ENCODE data around the gene CRABP1.

The CRABP1 gene

DNA sequence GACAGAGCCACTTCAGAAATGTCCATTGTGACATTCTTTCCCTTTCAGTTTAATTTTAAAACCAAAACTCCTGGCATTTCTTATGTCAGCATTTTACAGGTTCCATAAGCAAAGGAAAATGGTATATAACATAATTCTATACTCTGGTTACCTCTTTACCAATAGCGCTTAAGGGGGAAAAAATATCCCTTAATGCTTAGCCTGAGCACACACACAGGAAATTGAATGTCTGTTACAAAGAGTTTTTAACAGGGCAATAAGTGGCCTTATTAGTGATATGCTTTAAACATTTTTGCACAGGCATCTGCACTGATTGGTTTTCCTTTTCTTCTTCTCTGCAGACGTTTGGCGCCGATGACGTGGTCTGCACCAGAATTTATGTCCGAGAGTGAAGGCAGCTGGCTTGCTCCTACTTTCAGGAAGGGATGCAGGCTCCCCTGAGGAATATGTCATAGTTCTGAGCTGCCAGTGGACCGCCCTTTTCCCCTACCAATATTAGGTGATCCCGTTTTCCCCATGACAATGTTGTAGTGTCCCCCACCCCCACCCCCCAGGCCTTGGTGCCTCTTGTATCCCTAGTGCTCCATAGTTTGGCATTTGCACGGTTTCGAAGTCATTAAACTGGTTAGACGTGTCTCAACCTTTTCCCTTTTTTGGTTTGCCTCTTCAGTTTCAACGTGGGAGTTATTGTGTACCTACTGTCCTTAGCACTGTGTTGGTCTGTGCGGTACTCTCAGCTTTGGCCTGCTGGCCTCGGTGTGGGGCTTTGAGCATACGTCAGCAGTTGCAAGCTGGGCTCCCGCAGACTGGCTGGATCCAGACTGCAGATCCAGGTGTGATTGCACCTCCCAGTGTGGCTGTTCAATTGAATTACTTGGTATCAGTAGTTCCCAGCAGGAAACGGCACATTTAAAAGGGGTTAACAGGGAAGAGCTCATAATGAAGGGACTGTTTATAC, 7.7 kb downstream of the CRABP1 start:
- no peak for DNase-seq

DNA sequence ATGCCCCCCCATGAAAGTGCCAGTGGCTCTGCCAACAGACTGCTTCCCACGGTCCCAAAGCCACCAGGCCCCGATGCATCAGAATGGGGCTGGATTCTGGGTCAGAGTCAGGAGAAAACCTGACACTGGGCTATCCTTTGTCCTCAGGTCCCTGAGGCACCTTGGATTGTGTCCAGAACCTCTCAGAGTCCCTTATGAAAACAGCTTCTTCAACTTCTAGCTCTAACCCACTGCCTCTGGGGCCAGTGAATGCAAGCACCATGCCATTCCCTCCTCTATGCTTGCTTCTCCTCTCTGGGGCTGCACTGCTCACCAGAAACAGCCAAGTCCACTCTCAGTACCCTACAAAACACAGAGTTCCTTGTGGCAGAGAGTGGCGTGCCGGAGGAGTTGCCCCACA, 9.9 kb downstream of the CRABP1 start:
- no peak for DNase-seq

DNA sequence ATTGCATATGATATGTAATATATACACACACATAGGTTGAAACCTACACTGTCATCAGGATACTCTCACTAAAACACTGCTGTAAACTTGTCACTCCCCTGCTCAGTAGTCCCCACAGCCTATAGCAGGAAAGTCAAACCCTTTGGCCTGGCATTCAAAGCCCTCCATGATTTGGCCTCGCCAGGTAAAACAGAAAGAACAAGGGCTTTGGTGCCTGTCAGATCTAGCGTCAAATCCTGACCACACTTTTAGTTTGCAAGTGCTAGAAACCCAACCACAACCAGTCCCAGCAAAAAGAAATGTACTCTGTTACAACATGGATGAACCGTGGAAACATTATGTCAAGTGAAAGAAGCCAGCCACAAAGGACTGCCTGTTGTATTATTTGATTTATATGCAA, 11.4 kb downstream of the CRABP1 start:
- no peak for DNase-seq

DNA sequence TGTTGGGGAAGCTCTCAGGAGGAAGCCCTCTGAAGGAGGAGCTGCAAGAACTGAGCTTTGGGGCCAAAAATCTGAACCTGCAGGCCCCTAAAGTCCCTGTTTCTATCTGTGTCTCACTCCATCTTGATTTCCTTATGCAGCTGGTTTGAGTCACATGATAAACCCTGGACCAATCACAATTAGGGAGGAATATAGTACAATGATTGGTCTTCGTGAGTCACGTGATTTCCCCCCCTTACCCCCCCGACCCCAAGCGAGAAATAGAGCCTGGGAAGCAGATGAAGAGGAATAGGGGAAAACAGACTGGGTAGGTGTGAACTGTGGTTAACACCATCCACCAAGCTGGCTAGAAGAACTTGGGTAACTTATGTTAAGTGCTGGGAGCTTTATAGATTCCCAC, 12.9 kb downstream of the CRABP1 start:
- DNase-seq, result no peak

DNA sequence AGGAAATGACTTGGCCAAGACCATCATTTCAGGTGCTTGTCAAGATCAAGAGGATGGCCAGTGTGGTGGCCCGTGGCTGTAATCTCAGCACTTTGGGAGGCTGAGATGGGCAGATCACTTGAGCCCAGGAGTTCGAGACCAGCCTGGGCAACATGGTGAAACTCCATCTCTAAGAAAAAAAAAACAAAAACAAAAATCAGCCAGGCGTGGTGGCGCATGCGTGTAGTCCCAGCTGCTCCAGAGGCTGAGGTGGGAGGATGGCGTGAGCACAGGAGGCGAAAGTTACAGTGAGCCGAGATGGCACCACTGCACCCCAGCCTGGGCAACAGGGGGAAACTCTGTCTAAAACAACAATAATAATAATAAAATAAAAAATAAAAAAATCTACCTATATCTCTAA, 15.0 kb downstream of the CRABP1 start:
- no peak for DNase-seq

DNA sequence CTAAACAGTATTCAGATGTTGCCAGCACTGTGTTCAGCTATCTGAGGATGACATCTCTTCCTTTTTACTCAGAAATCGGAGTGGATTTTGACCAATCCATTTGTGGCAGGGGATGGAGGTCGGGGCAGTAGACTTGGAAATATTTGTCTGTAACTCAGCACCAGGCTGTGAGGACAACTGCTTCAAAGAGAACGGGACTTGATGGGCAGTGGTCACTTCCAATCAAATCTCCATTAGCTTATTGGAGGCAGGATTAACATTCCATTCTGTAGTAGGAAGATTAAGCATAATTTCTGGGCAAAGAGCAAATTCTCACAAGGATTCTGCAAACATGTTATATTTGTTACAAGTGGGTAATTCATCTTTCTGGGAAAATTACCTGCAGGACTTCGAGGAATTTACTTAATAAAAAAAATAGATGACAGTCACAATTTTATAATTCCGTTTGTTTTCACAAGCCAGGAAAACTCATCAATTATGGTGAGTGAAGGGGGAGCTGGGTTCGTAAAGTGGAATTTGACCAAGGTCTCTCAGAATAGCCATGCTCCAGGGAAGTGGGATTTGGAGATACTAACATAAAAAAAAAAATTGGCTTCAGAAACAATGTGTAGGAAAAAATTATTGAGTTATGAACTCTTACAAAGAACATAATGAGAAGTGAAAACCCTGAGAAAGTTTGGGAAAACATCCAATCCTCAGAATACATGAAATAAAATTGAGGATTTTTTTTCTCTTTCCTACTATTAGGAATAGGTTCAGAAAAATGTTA, 18.1 kb downstream of the CRABP1 start:
- no peak for DNase-seq

DNA sequence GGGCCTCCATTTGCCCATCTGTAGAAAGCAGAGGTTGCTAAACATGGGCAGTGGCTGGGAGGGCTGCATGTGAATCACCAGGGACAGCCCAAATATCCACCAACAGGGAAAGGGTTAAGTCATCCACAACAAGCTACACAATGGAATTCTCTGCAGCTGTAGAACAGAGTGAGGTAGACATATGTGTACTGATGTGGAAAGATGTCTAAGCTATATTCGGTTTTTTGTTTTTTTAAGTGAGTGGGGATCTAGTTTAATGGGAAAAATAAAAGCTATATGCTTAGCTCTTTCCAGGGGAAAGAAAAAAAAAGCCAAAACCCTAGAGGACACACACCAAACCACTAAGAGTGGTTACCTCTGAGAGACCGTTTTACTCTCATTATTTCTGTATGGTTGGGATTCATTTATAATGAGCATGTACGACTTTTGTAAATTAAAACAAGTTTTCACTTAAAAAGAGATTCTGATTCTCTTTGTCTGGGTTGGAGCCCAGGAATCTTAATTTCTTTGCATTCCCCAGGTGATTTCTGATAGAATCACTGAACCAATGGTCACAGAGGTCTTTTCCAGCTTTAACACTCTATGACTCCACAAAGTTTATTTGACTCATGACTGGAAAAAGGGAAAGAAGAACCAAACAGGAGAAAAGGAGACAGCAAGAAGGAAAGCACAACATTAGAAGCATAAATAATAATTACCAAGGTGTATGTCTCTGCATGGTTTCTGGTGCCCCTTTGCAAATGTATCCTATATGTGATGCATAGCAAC, 19.1 kb downstream of the CRABP1 start:
- DNase-seq, result no peak

DNA sequence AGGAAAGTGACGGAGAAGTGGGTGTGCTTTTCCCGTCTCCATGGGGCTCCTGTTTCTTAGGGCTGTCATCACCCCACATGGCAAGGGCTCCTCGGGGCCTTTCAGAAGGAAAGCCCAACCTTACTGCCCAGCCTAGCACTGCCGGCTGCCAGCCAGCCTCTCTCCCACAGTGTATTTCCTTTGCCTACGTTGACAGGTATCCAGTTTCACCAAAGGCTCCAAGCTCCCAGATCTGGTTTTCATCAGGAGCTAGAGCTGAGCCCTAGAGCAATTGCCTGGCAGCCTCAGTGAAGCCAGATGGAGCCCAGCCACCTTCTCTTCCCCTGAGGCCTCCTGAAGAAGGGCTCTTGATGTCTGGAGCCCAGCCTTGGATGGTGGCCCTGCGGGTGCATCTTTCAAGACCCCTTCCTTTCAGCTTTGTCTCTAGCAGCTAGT, 20.2 kb downstream of the CRABP1 start:
- DNase-seq, result no peak

DNA sequence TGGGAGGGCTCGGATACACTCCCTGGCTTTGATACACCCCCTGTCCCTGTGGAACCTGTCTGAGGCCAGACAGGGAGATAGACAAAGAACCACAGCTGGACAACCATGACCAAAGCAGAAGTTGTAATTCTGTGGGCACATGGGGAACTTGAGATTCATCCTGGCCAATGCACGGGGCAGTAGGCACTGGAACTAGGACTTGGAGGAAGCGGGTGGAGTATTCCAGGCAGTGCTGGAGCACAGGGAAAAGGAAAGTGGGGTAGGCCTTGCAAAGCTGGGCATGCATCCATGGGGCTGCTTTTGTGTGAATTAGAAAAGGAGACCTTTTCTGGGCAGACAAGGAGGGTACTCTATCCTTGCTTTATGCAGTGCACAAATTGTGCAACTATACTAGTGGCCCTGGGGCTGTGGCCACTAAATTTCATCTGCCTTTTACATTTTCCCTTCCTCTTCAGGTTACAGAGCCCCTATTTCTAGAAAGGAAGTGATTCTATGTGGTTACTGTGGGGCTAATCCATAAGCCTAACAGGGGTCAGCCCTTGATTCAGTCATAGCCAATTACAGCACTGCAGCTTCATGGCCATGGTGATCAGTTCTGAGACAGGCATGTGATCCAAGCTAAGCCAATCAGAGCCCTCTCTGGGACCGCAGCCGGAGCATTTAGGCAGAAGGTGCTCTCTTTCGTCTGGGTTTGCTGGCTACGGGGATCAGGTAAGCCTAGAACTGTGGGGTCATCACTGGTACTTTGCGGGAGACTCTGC, 21.0 kb downstream of the CRABP1 start:
- no peak for DNase-seq

DNA sequence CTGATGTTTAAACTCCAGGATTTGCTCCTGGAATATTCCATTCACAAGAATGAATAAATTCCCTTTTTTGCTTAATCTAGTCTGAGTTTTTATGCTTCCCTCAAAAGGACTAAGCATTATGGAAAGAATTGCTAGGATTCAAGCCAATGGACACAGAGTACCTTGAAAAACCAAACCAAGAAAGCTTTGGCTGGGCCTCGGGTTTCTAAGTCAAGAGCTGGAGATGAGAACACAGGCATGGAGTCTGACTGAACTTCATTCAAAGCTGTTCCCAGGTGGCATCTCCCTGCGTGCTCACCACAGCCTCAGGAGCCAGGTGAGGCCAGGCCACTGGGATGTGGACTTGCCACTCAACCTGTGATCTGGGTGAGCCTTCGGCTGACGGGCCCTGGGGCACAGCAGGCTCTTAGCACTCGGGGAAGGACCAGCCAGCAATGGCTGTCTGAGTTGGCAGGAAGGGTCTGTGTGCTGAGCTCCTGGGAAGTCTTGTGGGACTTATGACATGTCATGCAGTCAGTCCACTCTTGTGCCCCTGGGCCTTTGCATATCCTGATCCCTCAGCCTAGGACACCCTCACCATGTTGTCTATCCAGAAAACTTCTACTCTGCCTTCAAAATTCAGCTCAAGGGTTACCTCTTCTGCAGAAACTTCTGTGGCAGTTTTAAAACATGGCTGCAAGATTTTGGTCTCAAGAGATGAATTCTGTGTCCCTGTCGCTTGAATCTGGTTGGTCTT, 21.8 kb downstream of the CRABP1 start:
- no peak for DNase-seq

DNA sequence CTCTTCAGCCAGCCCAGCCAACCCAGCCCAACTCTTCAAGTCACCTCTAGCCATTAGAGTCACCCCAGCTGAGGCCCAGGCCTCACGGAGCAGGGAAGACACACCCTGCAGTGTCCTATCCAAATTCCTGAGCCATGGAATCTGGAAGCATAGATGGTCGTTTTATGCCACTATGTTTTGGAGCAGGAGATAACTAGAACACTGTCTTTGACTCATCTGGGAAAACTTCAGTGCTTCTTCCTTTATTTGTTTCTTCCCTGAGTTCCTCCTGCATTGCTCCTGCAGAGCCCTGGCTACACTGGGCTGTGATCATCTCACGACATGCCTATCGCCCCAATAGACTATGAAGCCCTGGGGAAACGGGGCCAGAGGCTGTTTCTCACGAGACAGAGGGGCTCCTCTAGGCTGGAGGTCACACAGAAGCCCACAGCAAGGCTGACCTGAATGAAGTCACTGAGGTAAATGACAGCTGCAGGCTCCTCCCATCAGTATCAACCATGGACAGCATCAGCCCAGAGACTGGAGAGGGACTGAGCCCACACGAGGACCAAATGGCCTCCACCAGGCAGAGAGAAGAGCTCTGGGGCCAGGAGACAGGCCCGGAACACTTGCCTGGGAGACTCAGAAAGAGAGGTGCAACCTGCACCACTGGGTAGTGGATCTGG, 22.7 kb downstream of the CRABP1 start:
- DNase-seq, result no peak

DNA sequence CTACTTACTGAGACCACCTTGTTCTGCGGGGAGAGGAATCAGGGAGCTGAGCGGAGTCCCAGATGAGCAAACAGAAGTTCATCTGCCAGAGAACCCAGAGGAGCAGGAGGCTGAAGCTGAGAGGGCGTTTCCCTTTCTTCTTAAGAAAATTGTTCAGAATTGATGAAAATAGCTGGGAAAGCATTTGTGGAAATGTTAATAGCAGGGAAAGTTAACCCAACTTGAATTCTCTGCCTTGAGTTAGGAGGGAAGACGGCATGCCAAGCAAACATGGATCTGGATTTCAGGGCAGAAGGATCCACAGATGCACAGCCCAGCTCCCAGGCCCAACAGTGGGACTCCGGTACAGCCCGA, 23.2 kb downstream of the CRABP1 start:
- no peak for DNase-seq

DNA sequence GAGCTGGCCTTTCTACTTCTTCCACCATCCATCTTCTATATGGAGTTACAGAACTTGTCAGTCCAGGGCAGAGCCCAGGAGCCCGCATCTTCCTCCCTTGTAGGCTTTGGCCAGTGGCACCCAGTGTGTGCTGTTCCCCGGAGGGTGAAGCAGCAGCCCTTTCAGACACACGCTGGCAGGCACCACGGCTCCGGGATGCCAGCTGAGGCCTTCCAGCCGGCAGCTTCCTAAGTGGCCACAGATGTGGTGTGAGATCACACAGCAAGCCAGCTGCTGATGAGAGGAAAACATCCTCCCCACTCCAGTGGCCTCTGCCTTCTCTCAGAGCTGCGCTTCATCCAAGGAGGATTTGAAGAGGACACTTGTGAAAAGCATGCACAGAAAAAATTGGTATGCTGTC, 24.1 kb downstream of the CRABP1 start:
- no peak for DNase-seq

DNA sequence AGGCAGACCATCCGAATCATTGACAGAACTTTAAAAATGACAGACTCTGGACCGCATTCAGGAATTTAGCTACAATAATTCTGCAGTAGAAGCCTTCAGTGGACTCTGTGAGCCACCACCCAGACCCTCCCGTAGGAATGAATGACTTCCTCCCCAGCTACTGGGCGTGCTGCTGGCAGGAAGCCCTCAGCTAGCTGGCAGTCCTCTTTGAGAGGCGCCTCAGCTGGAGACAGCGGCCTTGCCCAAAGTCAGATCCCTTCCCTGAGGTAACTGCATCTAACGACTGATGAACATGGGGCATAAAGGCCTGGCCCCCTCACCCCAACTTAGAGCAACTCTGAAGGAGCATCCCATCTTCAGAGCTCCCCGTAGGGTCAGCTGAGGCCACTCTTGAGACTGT, 25.8 kb downstream of the CRABP1 start:
- no peak for DNase-seq

DNA sequence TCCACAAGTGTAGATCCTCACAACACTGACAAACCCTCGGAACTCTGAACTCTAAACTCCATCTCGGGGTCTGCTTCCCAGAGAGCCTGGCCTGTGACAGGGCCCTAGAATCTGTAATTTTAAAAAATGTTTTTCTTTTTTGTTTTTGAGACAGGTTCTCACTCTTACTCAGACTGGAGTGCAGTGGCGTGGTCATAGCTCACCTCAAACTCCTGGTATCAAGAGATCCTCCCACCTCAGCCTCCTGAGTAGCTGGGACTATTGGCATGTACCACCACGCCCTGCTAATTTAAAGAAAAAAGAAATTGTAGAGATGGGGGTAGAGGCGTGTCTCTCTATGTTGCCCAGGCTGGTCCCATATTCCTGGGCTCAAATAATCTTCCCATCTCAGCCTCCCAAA, 26.2 kb downstream of the CRABP1 start:
- DNase-seq, result no peak

DNA sequence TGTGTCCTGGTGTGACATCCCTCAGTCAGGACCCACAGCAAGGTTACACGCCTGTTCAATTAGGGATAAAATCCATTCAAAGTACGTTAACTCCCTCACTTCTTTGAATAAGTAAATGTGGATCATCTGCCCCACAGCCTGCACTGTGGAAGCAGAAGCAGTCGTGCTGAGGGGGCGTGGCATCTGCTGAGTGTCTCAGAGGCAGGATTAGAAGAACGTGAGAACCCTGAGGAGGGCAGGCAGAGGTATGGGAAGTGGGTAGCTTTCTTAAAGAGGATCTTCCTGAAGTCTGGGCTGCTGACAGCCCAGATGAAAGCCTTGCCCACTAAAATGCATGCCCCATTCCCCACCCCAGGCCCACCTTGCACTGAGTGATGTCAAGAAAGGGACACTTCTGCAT, 28.5 kb downstream of the CRABP1 start:
- no peak for DNase-seq

DNA sequence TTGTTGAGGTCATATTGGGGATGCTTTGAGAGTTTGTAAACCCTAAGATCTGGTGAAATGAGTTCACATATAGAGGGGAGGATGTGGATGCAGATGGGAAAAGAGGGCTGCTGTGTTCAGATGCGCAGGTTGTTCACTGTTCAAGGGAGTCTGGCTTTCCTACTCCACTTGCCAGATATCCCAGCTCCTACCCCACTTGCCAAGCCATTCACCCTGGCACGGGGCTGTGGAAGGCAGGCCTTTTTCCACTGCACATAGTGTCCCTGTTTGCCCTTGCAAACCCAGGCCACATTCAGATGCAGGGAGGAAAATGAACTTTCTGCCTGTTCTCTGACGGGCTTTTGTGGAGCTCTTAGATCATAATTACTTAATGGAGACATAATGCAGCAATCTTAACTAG, 29.0 kb downstream of the CRABP1 start:
- DNase-seq, result no peak

DNA sequence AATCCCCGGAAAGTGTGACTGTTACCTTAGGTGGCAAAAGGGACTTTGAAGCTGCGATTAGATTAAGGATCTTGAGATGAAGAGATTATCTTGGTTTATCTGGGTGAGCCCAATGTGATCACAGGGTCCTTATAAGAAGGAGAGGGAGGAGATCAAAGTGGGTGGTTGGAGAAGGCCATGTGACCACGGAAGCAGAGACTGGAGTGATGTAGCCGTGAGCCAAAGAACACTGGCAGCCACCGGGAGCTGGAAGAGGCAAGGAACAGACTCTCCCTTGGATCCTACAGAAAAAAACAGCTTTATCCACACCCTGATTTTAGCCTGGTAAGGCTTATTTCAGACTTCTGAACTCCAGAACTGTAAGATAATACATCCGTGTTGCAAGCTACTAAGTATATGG, 29.9 kb downstream of the CRABP1 start:
- no peak for DNase-seq

DNA sequence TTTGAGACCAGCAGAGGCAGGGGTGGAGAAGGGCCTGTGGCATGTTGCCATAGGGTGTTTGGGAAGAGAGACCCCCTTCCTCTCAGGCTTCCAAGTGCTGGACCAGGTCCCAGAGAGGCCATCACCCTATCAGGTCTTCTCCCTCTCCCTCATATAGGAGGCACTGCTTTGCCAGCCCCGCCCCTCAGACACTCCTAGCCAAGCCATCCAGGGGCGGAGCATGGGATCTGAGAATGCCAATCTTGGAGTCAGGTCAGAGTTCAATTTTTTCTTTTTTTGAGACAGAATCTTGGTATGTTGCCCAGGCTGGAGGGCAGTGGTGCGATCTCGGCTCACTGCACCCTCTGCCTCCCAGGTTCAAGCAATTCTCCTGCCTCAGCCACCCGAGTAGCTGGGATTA, 32.7 kb downstream of the CRABP1 start:
- DNase-seq, result no peak

DNA sequence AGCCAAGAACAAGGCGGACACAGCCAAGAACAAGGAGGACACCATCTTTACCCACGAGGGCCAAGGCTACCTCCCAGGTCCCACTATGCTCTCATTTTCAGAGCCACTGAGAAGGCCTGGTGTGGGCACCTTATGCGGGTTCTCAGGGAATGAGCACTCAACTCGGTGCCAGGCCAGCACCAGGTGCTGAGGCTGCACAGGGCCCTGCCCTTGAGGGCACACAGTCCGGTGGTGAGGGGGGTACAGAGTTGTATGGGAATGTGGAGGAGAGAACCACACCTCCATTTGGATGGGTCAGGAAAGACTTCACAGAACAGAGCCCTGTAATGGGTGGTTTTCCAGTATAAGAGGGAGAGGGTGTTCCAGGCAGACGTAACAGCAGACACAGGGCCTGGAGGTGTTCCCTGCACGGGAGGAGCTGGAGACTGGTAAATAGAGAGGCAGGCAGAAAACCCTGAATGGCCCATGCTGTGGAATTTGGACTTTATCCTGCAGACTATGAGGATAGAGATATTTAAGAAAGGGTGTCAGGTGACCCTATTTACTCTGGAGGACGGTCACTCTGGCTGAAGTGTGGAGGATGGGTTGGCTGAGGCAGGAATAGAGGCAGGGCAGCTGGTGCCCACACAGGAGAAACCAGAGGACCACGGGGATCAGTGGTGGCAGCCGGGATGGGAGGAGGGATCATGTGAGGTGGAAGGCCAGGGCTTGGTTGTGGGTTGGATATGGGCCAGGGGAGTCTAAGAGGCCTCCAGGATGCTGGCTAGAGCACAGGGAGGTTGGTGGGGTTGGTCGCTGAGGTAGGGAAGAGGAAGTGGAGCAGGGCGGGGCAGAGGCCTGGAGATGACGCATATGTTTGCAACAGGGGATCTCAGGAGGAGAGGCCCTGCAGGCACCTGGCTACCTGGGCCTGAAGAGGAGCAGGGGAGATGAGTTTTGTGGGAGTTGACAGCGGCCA, 34.6 kb downstream of the CRABP1 start:
- no peak for DNase-seq
